Uterus (tissue), 4 donors: Measurements from ENCODE around the gene RICTOR. TPM values are rescaled to one million over a fixed set of nuclear protein-coding genes. Genes with fewer than 3 reads are reported as not detected.

Experiments
- DNase-seq, 2 donors: peaks; one replicate each; pipeline ENCODE4 v3.0.0-alpha.2; 2019 to 2020
- H3K27ac ChIP-seq, 2 donors: fragments of 200-600 bp; sonication (generic); 1 replicate in 1 of 2; 2 replicates in 1 of 2; pipeline ENCODE4 v1.5.1; 2016 to 2018
- H3K27me3 ChIP-seq, 2 donors: fragments of 200-600 bp; sonication (generic); one replicate each; pipeline ENCODE4 v1.5.1; 2018 to 2019; ENCODE audit warnings: control low read depth in 1 of 2
- H3K36me3 ChIP-seq, 2 donors: fragments of 200-600 bp; sonication (generic); one replicate each; pipeline ENCODE4 v1.5.1; 2019; ENCODE audit warnings: control low read depth in 1 of 2
- H3K4me1 ChIP-seq, 2 donors: fragments of 200-600 bp; sonication (generic); one replicate each; pipeline ENCODE4 v1.5.1; 2018 to 2019; ENCODE audit warnings: control low read depth in 1 of 2
- H3K4me3 ChIP-seq, 2 donors: fragments of 200-600 bp; sonication (generic); 1 replicate in 1 of 2; 2 replicates in 1 of 2; pipeline ENCODE4 v1.5.1; 2018 to 2019; ENCODE audit warnings: mild to moderate bottlenecking in 1 of 2
- H3K9me3 ChIP-seq, 2 donors: fragments of 200-600 bp; sonication (generic); one replicate each; pipeline ENCODE4 v1.5.1; 2019; ENCODE audit warnings: control low read depth in 1 of 2
- CTCF ChIP-seq, 4 experiments: fragments of 200-600 bp in 2 of 4; fragments of 450-650 bp in 2 of 4; sonication (generic) in 2 of 4; IDR thresholded peaks; one replicate each; pipeline ENCODE4 v1.5.1; 2016 to 2019; ENCODE audit warnings: antibody characterized with exemption in 4 of 4, mild to moderate bottlenecking in 2 of 4, moderate library complexity in 1 of 4
- POLR2A ChIP-seq, 2 donors: fragments of 450-650 bp; IDR thresholded peaks; one replicate each; pipeline ENCODE4 v1.6.1; 2016; ENCODE audit warnings: antibody characterized with exemption in 2 of 2, mild to moderate bottlenecking in 1 of 2, moderate library complexity in 1 of 2
- intact Hi-C: fragments of 100-400 bp; cut with DNase I; formaldehyde crosslinking; loops from one replicate; pipeline ENCODE4 v1.15.1; 2023; ENCODE audit warnings: low total_unique reads
- small RNA-seq: library from RNA; depleted of rRNA; stranded (forward); fragments of <200 nt; gene quantifications from one replicate; pipeline ENCODE3, GENCODE V24; 2016
- total RNA-seq, 4 donors: library from RNA; depleted of rRNA in 3 of 4; stranded (reverse); fragments of >200 nt in 3 of 4; gene quantifications; one replicate each; pipeline versions ENCODE4 v1.1.0 to v1.2.4, GENCODE V29; 2014 to 2023
- donor health status: DM: yes; HTN: yes; CAD: no.

RICTOR gene
- total RNA-seq, 4 donors from 2014 or later = 50.6 to 79.4 (median 70.6) TPM

- DNase-seq = no peak
- Histone ChIP-seq H3K4me3 (no peak overlapping the region), H3K9me3 (no peaks in the 10 kb centered on the region), H3K27me3 (no peaks in the 10 kb centered on the region), H3K36me3 (no peaks in the 10 kb centered on the region), H3K27ac (no peak overlapping the region), H3K4me1 (no peaks in the 10 kb centered on the region)
- intact Hi-C loops = no loop called here
- TF ChIP-seq POLR2A (IDR thresholded peaks at IDR 0.05) (no peak), CTCF (IDR thresholded peaks at IDR 0.05) (no peak)
These were observed 186.2 kb downstream of the RICTOR start for GRCh38 chr5:38888041-38888440.

Small RNA genes within 50 kb of the gene (small RNA-seq; reads per million reads assigned to genes)
- gene AIG1P1 = not detected

Other genes with a start within 250 kb of the RICTOR start
- 10 to 100 TPM; 23.8 to 87.6 (median 30.3) TPM for gene OSMR, start 228.4 kb downstream of the RICTOR start, total RNA-seq
- 10 to 100 TPM in 1 of 4 donors, 1 to 10 TPM in 3; 1.8 to 16.5 (median 4.8) TPM for gene FYB1, start 145.2 kb upstream of the RICTOR start, total RNA-seq